Osteocyte (in vitro differentiated cells): ENCODE results near the gene SLC22A4. TPM values are rescaled to one million over a fixed set of nuclear protein-coding genes. Genes with fewer than 3 reads are reported as not detected.
A peak's percentile ranks its signal among the peaks of the same experiment; 100 is the strongest.

Experiments used
- DNase-seq: peaks from one replicate; pipeline ENCODE4 v3.0.0; 2021; ENCODE audit warnings: mixed read lengths; ENCODE audit not compliant: unreplicated experiment; ENCODE audit errors: extremely low spot score
- H3K27ac Mint-ChIP-seq: one replicate; pipeline ENCODE4 v1.8.0; 2021; ENCODE audit warnings: mild to moderate bottlenecking, mixed read lengths; ENCODE audit not compliant: unreplicated experiment
- H3K27me3 Mint-ChIP-seq: one replicate; pipeline ENCODE4 v1.8.0; 2021; ENCODE audit warnings: mixed read lengths; ENCODE audit not compliant: unreplicated experiment
- H3K36me3 Mint-ChIP-seq: one replicate; pipeline ENCODE4 v1.8.0; 2021; ENCODE audit warnings: mixed read lengths; ENCODE audit not compliant: unreplicated experiment
- H3K4me1 Mint-ChIP-seq: one replicate; pipeline ENCODE4 v1.8.0; 2021; ENCODE audit warnings: mixed read lengths; ENCODE audit not compliant: unreplicated experiment
- H3K4me3 Mint-ChIP-seq: one replicate; pipeline ENCODE4 v1.8.0; 2021; ENCODE audit warnings: mild to moderate bottlenecking, moderate library complexity, mixed read lengths; ENCODE audit not compliant: unreplicated experiment
- H3K9me3 Mint-ChIP-seq: one replicate; pipeline ENCODE4 v1.8.0; 2021; ENCODE audit warnings: mixed read lengths; ENCODE audit not compliant: unreplicated experiment
- CTCF ChIP-seq: fragments of 200-600 bp; sonication (generic); IDR thresholded peaks from 2 replicates; pipeline ENCODE4 v1.5.0; 2021; ENCODE audit warnings: antibody characterized with exemption, mild to moderate bottlenecking, moderate library complexity
- total RNA-seq: library from RNA; stranded (reverse); gene quantifications from 2 replicates; pipeline ENCODE4 v1.2.1, GENCODE V29; 2021

SLC22A4 gene
- total RNA-seq, 1 donor from 2014 or later: 1.4 TPM

- peak; percentile 59 for DNase-seq
- H3K27ac Mint-ChIP-seq: no peak overlapping the region
- TF ChIP-seq CTCF: no peak
- H3K27me3 Mint-ChIP-seq: no peaks in the 10 kb centered on the region
- H3K36me3 Mint-ChIP-seq: no peaks in the 10 kb centered on the region
- H3K4me3 Mint-ChIP-seq: peak overlapping the region; percentile 87
- H3K4me1 Mint-ChIP-seq: peaks cover 20% of the 10 kb centered on the region
- no peaks in the 10 kb centered on the region for H3K9me3 Mint-ChIP-seq
Measured at GRCh38 chr5:132295505-132296411, 1.6 kb downstream of the SLC22A4 start.

GRCh38 chr5:132296412-132297016 is 2.3 kb downstream of the SLC22A4 start:
- Mint-ChIP-seq H3K9me3 (no peaks in the 10 kb centered on the region), H3K36me3 (no peaks in the 10 kb centered on the region), H3K27me3 (no peaks in the 10 kb centered on the region), H3K27ac (no peak overlapping the region), H3K4me1 (peaks cover 20% of the 10 kb centered on the region), H3K4me3 (no peak overlapping the region)
- TF ChIP-seq CTCF: no peak
- DNase-seq: peak; percentile 77

GRCh38 chr5:132297211-132297940 is 3.2 kb downstream of the SLC22A4 start:
- Mint-ChIP-seq H3K36me3 (no peaks in the 10 kb centered on the region), H3K4me1 (peaks cover 20% of the 10 kb centered on the region), H3K4me3 (no peak overlapping the region), H3K9me3 (no peaks in the 10 kb centered on the region), H3K27ac (no peak overlapping the region), H3K27me3 (no peaks in the 10 kb centered on the region)
- peak; percentile 46 for DNase-seq
- no peak for TF ChIP-seq CTCF

GRCh38 chr5:132298298-132299212 is 4.4 kb downstream of the SLC22A4 start:
- no peak overlapping the region for H3K4me3 Mint-ChIP-seq
- H3K36me3 Mint-ChIP-seq: no peaks in the 10 kb centered on the region
- H3K27me3 Mint-ChIP-seq: no peaks in the 10 kb centered on the region
- peaks cover 11% of the 10 kb centered on the region for H3K4me1 Mint-ChIP-seq
- H3K27ac Mint-ChIP-seq: no peak overlapping the region
- no peaks in the 10 kb centered on the region for H3K9me3 Mint-ChIP-seq
- no peak for TF ChIP-seq CTCF
- peak; percentile 75 for DNase-seq
